Astrocyte of the cerebellum (primary cell): ENCODE results near the gene HCFC1.

Source experiments
- DNase-seq: peaks from one replicate; pipeline ENCODE4 v3.0.0-alpha.2; 2011; ENCODE audit warnings: low read depth
- H3K4me3 ChIP-seq: 2 replicates; pipeline ENCODE4 v1.5.1; 2011; ENCODE audit warnings: mild to moderate bottlenecking, low read depth, low read length, moderate library complexity
- CTCF ChIP-seq: IDR thresholded peaks from 2 replicates; pipeline ENCODE4 v1.5.1; 2012; ENCODE audit warnings: low read length, low read depth, moderate library complexity, mild to moderate bottlenecking; ENCODE audit errors: missing control alignments
- in situ Hi-C: cut with HindIII; loops from 2 replicates; pipeline ENCODE4 v1.10.0; 2017; ENCODE audit warnings: low sequenced_read_pairs

Gene HCFC1

GRCh38 chrX:153969904-153970356 lies 1.7 kb downstream of the HCFC1 start:
- no peak for DNase-seq
- in situ Hi-C loops, result no loop called here
- peak overlapping the region; percentile 85 for H3K4me3 ChIP-seq
- no peak for TF ChIP-seq CTCF

GRCh38 chrX:153969125-153969903 lies 2.3 kb downstream of the HCFC1 start:
- DNase-seq, result no peak
- in situ Hi-C loops, result no loop called here

GRCh38 chrX:153968754-153969124 lies 2.9 kb downstream of the HCFC1 start:
- no peak for DNase-seq
- in situ Hi-C loops, result no loop called here
- peak; percentile 6 for TF ChIP-seq CTCF
- peak overlapping the region; percentile 85 for H3K4me3 ChIP-seq

More at GRCh38 chrX:153969125-153969903, 2.3 kb downstream of the HCFC1 start:
- TF ChIP-seq CTCF, result no peak
- peak overlapping the region; percentile 85 for H3K4me3 ChIP-seq

GRCh38 chrX:153968255-153968654 lies 3.4 kb downstream of the HCFC1 start:
- no peak for DNase-seq
- TF ChIP-seq CTCF, result no peak
- H3K4me3 ChIP-seq, result peak overlapping the region; percentile 85
- in situ Hi-C loops, result no loop called here

GRCh38 chrX:153967536-153968224 lies 3.9 kb downstream of the HCFC1 start:
- TF ChIP-seq CTCF, result no peak
- in situ Hi-C loops, result no loop called here
- DNase-seq, result no peak
- H3K4me3 ChIP-seq, result peak overlapping the region; percentile 85

- in situ Hi-C loops, result no loop called here
- no peak for TF ChIP-seq CTCF
- H3K4me3 ChIP-seq, result no peak overlapping the region
- no peak for DNase-seq
These were observed 4.6 kb downstream of the HCFC1 start for GRCh38 chrX:153966841-153967535.
